Stomach (tissue), 4 donors: ENCODE measurements around the gene PFDN2.

Experiments used
- CTCF ChIP-seq, 7 experiments: fragments of 450-650 bp in 4 of 7; fragments of 200-600 bp in 3 of 7; sonication (generic) in 3 of 7; IDR thresholded peaks; one replicate each; pipeline ENCODE4 v1.5.1; 2016 to 2019; ENCODE audit warnings: antibody characterized with exemption in 7 of 7, control low read depth in 2 of 7, mild to moderate bottlenecking in 1 of 7
- EP300 ChIP-seq: sonication (generic); formaldehyde crosslinking; IDR thresholded peaks from one replicate; pipeline ENCODE4 v1.6.1; 2017; ENCODE audit warnings: antibody characterized with exemption
- POLR2AphosphoS5 ChIP-seq, 3 donors: sonication (generic); formaldehyde crosslinking; IDR thresholded peaks; one replicate each; pipeline ENCODE4 v1.6.1; 2016; ENCODE audit warnings: antibody characterized with exemption in 3 of 3

DNA sequence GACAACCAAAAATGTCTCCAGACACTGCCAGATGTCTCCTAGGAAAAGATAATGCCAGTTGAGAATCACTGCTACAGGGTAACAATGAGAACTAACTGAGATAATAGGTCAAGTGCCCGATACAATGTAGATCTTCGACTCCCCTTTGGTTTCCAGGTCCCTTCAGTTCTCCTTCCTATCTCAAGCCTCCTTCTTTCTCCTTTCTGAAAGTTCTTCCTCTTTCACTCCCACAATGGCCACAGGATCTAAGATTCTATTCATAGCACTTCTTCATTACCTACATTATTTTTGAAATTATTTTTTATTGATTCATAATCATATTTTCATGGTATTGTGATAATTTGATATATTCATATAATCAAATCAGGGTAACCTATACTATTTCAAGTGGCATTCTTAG, 6.3 kb downstream of the PFDN2 start:
- TF ChIP-seq CTCF (IDR thresholded peaks at IDR 0.05) (no peak), POLR2AphosphoS5 (IDR thresholded peaks at IDR 0.05) (no peak), EP300 (no peak)
